ENCODE results near the gene CIB1.
"Not testable (repeated sequence)": the region's sequence is repeated elsewhere in the genome, so short reads cannot be mapped to it uniquely, and the experiment has no call there.

Gene CIB1

DNA sequence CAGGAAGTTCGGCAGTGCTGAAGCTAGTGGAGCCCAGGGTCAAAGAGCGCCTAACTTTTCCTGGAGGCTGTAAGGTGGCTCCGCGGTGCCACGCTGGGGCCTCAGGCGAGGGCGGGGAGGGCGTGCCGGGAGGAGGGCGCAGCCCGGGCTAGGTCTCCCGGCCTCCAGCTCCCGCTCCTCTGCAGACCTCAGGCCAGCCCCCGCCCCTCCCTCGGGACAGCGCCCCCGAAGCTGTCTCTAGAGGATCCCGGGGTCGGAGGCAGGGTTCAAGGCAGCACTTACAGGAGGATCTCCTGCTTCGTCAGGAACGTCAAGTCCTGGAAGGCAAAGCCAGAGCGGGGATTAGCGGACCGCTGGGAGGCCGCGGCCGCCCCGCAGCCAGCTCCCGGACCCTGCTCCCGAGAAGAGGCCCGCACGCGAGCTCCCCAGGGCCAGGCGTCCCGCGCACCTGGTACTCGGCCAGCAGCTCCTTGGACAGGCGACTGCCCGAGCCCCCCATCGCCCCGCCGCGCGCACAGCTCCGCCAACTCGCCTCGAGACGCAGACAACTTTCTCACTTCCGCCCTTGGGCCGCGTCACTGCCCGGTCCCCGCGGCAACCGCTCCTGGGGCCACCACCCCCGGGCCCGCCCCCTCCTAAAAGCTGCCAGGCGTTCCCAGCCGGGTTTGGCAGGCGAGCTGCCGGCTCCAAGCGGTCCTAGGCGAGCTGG is at the start of gene CIB1:
TSS of gene CIB1 (minus strand) at position 555 of the 709 bp plus-strand sequence. CDS start at position 499, 56 bp downstream.
- peak; percentile 30 for DNase-seq (ENCODE audit: low read depth)

DNA sequence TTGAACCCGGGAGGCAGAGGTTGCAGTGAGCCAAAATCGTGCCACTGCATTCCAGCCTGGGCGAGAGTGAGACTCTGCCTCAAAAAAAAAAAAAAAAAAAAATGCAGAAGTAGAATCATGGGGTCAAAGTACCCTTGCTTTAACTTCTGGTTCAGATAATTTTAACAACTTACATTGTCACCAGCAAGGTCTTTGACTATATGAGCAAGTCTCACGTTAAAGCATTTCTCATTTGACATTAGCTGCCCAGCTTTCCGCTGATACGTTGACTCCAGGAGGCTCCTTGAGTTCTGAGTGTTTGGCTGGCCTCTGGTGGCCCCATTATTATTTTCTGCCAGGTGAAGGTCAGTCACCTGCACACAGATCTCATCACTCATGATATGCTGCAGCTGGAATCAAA is 47.9 kb upstream of the CIB1 start:
- not testable (repeated sequence) for DNase-seq (ENCODE audit: low read depth)

DNA sequence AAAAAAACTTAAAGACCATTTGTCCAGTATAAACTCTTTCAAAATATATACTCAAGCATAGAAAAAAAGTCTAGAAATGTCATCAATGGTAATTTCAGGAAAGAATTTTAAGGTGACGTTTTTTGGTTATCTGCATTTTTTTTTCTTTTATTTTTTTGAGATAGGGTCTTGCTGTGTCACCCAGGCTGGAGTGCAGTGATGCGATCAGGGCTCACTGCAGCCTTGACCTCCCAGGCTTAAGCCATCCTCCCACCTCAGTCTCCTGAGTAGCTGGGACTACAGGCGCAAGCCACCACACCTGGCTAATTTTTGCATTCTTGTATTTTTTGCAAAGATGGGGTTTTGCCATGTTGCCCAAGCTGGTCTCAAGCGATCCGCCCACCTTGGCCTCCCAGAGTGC is 47.0 kb upstream of the CIB1 start:
- DNase-seq (ENCODE audit: low read depth): not testable (repeated sequence)

DNA sequence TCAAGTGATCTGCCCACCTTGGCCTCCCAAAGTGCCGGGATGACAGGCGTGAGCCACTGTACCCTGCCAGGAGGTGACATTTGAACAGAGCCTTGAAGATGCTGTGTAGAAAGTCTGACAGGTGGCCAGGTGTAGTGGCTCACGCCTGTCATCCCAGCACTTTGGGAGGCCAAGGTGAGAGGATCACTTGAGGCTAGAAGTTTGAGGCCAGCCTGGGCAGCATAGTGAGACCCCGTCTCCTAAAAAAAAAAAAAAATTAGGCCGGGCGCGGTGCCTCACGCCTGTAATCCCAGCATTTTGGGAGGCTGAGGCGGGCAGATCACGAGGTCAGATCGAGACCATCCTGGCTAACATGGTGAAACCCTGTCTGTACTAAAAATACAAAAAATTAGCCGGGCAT is 44.7 kb upstream of the CIB1 start:
- not testable (repeated sequence) for DNase-seq (ENCODE audit: low read depth)

DNA sequence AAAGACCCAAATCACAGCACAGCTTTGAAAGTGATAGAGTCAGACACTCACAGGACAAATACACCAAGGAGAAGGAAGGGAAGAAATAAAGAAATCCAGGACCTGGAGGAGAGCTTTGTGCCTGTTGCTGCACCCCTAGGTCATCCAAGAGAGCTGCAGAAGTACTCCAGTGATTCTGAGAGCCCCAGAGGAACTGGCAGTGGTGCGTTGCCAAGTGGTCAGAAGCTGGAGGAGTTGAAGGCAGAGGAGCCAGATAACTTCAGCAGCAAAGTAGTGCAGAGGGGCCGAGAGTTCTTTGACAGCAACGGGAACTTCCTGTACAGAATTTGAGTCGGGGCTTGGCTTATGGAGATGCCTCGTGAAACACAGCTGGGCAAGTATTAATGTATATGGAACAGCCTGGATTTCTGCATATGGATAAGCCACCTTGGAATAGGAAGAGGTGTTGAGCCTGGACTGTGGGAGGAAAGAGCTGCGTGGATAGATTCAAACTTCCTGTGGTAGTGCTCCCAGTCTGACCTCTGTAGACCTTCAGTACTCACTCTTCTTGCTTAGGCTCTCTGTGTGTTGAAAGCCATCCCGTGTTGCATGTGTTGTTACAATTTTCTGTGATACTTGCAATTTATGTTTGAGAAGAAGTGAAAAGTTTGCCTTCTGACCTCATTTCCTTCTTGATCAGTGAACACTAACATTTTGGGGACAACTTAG is 37.9 kb upstream of the CIB1 start:
- DNase-seq (ENCODE audit: low read depth): no peak

DNA sequence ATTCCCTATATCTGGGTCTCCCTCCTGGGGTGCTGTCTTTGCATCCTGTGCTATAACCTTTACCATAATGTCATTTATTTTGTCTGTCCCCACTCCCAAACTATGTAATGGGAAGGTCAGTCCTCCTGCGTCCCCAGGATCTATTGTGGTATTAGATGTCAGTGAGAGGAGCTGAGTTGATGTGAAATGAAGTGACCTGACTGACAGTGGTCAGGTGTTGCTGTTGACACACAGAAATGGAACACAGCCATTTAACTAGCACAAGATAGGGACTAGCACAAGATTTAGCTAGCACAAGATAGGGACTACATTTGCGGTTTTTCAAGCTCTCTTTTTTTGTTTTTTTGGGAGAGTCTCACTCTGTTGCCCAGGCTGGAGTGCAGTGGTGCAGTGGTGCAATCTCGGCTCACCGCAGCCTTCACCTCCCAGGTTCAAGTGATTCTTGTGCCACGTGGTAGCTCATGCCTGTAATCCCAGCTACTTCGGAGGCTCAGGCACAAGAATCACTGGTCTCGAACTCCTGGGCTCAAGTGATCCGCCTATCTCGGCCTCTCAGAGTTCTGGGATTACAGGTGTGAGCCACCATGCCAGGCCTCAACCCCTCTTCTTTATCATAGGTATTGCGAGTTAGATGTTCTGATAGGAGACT is 36.9 kb upstream of the CIB1 start:
- DNase-seq (ENCODE audit: low read depth): no peak

DNA sequence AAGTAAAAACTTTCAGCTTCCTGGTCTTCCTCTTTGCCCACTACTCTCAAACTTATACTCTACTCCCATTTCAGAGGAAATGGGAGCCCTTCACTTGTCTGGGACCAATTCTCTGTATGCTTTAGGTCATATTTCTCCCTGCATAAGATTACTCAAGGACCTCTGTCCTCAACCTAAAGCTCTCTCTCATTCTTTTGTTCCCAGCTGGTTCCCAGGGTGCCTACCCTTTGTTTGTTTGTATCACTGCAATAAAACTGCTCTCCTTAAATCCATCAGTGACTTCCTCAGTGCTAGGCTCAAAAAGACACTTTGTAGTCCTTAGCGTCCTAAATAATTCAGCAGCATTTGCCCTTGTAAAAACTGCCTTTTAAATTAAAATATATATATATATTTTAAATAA is 34.7 kb upstream of the CIB1 start:
- no peak for DNase-seq (ENCODE audit: low read depth)

DNA sequence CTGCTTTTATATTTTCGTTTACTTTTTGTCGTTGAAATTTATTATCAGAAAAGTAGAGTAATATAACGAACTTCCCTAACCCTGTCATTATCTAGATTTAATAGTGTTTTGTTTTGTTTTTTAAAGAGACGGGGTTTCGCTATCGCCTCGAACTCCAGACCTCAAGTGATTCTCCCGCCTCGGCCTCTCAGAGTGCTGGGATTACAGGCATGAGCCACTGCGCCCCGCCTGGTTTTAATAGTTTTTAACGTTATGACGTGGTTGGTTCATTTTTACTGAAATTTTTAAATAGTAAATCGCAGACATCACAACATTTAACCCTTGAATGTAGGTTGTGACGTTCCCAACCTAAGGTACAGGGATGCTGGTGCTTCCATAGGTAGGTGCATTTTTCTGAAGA is 32.7 kb upstream of the CIB1 start:
- DNase-seq (ENCODE audit: low read depth): no peak

DNA sequence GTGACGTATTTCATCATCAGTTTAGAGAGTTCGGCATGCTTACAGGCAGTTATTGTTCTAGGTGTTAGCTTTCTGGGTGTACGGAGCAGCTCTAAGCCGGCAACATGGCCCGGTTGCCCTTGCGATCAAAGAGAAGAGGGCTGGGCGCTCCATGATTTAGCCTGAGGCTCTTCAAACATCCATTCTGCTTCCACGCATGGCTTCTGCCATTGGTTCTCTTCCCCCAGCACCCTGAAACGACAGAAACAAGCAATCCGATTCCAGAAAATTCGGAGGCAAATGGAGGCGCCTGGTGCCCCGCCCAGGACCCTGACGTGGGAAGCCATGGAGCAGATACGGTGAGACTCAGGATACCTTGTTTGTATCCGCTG is 32.3 kb upstream of the CIB1 start:
- no peak for DNase-seq (ENCODE audit: low read depth)

DNA sequence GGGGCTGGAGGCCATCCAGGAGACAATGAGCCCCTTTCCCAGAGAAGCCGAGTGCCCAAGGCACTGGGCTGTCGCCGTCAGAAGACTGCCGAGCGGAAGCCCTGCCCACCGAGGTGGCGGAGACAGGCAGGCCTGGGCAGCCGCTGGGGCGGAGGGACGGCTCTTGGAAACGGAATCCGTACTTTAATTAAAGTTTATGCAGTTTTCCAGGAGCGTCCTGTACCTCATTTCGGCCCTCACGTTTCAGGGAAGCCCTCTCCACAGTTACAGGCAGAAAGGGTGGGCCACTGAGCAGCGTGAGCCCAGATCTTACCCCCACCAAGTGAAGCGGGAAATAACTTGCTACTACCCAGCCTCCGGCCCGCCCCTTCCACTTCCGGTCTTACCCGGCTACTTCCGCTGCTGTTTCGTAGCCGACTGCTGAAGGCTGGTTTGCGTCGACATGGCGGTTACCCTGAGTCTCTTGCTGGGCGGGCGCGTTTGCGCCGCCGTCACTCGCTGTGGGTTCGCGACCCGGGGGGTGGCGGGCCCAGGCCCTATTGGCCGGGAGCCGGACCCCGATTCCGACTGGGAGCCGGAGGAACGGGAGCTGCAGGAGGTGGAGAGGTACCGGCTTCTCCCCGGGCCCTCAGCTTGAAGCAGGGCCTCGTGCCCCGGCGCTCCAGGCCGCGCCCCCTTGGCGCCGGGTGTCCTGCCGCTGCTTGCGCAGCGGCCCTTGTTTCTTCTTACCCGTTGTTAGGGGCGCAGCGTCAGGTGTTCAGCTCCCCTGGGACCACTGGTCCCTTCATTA is 31.7 kb upstream of the CIB1 start, which contains the start of gene NGRN:
TSS of gene NGRN (plus strand) at position 402 of the 790 bp plus-strand sequence. CDS start at position 443, 41 bp downstream.
- DNase-seq (ENCODE audit: low read depth): peak; percentile 80

DNA sequence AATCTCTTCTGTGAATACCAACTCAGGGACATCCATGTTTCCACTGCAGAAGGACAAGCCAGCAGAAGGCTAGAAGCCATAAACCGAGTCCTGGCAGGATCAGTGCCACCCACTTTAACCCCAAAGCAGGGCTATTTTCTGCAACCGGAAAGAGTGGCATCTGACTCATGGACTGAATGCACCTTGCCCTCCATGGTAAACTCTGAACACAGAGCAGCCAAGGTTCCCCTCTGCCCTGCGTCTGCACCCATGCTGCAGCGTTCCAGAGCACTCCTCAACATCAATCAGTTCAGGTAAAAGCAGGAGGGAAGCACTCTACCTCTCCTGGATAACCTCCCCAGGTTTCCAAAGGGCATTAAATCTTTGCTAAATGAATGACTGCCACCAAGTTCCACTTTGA is 30.9 kb upstream of the CIB1 start:
- DNase-seq (ENCODE audit: low read depth): no peak

DNA sequence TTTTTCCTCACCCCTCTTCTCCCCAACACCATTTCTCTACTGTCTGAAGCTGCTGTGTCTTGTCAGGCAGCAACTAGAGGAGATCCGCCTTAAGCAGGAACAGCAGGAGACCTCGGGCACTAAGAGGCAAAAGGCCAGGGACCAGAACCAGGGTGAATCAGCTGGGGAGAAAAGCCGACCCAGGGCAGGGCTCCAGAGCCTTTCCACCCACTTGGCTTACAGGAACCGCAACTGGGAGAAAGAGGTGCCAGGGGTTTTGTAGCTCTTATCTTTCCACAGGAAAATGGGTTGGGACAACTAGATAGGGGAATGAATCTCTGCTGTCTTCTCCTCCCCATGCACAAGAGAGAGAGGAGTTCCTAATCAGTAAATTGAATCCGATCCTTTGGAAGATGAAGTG is 28.7 kb upstream of the CIB1 start:
- DNase-seq (ENCODE audit: low read depth): no peak

DNA sequence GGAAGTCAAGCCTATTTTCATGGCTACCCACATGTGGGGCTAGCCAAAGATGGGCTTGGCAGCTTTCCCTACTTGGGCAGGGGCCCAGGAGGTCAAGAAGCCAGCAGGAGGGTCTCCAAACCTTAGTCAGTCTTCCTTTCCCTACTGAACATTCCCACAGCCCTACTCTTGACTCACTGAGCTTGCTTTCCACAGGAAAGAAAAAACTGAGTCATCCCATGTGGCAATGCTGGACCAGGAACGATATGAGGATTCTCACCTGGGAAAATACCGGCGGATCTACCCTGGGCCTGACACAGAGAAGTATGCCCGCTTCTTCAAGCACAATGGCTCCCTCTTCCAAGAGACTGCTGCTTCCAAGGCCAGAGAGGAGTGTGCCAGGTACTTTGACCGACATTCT is 28.1 kb upstream of the CIB1 start:
- no peak for DNase-seq (ENCODE audit: low read depth)

DNA sequence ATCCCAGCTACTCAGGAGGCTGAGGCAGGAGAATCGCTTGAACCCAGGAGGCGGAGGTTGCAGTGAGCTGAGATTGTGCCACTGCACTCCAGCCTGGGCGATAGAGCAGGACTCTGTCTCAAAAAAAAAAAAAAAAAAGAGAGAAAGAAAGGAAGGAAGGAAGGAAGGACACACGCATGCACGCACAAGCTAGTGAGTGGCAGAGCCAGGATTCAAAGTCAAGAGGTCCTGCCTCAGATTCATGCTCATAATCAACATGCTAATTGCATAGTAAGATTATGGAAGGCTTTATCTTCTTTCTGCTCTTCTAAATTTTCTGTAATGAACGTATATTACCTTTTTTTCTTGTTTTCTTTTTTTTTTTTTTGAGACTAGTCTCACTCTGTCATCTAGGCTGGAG is 27.0 kb upstream of the CIB1 start:
- not testable (repeated sequence) for DNase-seq (ENCODE audit: low read depth)

DNA sequence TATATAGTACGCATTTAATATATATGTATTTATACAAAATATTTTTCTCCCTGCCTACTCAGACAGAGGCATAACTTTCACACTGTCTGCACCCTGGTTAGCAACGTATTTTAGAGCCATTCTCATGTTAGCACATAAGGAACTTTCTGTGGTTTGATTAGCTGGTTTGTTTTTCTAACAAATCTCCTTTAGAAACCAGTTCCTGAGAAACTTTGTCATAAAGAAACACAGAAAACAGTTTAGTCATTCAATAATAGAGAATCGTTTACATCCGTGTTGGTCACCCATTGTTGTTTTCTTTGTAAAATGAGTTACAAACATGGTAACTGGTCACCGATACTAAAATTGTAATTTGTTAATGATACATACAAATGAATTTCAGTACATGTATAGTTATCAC is 25.8 kb upstream of the CIB1 start:
- DNase-seq (ENCODE audit: low read depth): no peak

DNA sequence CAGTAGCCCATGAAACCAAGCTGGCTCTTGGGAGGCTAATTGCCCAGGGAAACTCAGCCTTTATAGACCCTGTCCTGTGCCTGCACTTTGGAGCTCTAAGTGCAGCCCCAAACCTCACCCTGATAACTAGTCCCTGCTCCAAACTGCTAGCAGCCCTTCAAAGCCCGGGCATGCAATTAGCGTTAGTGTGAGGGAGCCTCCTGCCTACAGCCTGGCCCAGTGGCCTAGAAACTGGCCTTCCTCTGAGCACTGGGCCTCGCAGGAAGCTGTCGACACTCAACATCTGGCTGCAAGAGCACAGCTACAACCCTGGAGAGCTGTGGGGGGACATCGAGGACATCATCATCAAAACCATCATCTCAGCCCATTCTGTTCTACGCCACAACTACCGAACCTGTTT is 24.0 kb upstream of the CIB1 start:
- DNase-seq (ENCODE audit: low read depth): no peak

DNA sequence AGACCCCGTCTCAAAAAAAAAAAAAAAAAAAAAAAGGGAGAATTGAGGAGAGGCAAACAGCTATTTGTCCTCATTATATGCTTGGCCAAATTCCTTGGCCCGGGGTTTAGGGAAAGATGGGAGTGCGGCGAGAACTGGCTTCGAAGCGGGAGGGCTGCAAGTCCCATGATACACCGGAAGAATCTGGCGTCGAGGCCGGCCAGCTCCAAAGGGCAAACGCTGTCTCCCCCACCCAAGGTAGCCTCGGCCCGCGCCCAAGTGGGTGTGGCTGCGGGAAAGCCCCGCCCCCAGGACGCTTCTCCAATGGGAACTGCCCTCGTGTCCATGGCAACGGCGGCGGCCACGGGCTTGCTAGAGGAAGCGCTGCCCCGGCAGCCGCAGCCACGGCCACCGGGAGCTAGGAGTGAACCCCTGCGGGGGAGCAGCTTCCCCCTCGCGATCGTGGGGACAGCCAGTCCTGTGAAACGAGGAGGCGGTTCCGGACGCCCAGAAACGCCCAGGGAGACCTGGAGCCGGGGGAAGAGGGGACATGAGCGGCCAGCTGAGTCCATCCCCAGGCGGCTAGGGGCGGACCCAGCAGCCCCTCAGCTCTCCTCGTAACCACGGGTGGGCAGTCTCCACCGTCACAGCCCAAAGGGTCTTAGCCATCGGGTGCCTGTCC is 15.6 kb upstream of the CIB1 start, which contains the start of gene TTLL13:
TSS of gene TTLL13 (plus strand) at position 354 of the 661 bp plus-strand sequence. CDS start 1,075 bp downstream, outside the sequence.
- DNase-seq (ENCODE audit: low read depth): peak; percentile 68

DNA sequence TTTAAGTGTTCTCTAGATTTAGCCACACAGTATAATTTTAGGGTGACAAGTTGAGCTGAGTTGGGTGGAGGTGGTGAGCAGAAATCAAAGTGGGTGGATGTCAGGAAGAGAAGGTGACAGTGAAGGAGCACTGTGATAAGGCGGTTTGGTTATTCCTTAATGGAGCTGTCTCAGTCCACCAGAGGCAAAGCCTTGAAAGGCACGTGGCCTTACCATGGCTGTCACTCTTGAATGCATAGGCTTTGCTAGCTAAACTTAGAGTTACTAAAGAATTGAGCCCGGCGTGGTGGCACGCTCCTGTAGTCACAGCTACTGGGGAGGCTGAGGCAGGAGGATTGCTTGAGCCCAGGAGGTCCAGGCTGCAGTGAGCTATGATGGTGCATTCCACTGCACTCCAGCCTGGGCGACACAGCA is 15.1 kb upstream of the CIB1 start:
- DNase-seq (ENCODE audit: low read depth): no peak

DNA sequence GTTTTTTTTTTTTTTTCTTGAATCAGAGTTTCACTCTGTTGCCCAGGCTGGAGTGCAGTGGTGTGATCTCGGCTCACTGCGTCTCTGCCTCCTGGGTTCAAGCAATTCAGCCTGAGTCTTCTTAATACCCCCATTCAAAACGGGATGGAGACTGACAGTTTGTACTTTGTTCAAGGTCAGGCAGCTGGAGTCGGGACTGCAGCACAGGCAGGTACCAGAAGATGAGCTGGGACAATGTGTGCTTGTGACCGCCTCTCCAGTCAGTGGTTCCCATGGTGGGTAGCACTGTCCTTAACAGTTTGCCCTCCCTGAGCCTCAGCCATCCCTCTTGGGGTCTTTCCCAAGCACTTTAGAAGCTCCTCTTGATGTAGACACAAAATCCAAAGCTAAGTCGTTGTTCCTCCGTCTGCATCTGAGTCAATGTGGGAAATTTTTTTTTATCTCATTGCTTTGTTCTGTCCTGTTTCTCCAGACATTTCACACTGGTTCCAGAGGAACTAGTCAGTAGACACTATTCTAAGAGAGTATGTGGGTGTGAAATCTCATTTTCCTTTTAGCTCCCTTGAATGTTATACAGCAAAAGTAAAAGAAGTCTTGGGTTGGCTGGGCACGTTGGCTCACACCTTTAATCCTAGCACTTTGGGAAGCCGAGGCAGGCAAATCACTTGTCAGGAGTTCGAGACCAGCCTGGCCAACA is 10.3 kb upstream of the CIB1 start:
- no peak for DNase-seq (ENCODE audit: low read depth)

DNA sequence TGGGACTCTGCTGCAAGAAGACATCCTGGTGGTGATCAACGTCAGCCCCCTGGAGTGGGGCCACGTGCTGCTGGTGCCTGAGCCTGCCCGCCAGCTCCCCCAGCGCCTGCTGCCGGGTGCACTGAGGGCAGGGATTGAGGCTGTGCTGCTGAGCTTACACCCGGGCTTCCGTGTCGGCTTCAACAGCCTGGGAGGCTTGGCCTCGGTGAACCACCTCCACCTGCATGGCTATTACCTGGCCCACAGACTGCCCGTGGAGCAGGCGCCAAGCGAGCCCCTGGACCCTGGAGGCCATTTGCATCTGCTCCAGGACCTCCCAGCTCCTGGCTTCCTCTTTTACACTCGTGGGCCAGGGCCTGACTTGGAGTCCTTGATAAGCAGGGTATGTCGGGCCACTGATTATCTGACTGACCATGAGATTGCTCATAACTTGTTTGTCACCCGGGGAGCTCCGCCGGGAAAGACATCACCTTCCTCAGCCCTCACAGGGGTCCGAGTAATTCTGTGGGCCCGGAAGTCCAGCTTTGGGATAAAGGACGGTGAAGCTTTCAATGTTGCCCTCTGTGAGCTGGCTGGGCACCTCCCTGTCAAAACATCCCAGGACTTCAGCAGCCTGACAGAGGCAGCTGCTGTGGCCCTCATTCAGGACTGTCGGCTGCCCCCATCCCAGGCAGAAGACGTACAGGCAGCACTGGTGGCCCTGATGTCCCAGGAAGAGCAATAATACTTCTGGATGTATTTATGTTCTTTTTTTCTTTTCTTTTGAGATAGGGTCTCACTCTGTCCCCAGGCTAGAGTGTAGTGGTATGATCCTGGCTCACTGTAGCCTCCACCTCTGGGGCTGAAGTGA is 7.8 kb upstream of the CIB1 start:
- no peak for DNase-seq (ENCODE audit: low read depth)
